ACC112 (cell line): ENCODE results near the gene PCNX2.
A peak's percentile ranks its signal among the peaks of the same experiment; 100 is the strongest.

Experiments used
- H2AFZ ChIP-seq: fragments of 200-600 bp; sonication (generic); one replicate; pipeline ENCODE4 v1.6.0; 2017; ENCODE audit warnings: antibody characterized with exemption, low read length; ENCODE audit not compliant: unreplicated experiment
- H3K27ac ChIP-seq: fragments of 200-600 bp; sonication (generic); 2 replicates; pipeline ENCODE4 v1.5.1; 2014; ENCODE audit warnings: low read depth, mild to moderate bottlenecking, antibody characterized with exemption, low read length, moderate library complexity
- H3K27me3 ChIP-seq: fragments of 200-600 bp; sonication (generic); 2 replicates; pipeline ENCODE4 v1.6.1; 2014; ENCODE audit warnings: mild to moderate bottlenecking, antibody characterized with exemption, low read length, moderate library complexity, mixed read lengths; ENCODE audit not compliant: insufficient read depth
- H3K36me3 ChIP-seq: fragments of 200-600 bp; sonication (generic); 2 replicates; pipeline ENCODE4 v1.6.1; 2016; ENCODE audit warnings: mild to moderate bottlenecking, antibody characterized with exemption, low read length, moderate library complexity, mixed read lengths; ENCODE audit not compliant: insufficient read depth
- H3K4me1 ChIP-seq: fragments of 200-600 bp; sonication (generic); one replicate; pipeline ENCODE4 v1.6.1; 2016; ENCODE audit warnings: low read length, mixed read lengths; ENCODE audit not compliant: insufficient read depth, unreplicated experiment, control insufficient read depth
- H3K4me3 ChIP-seq: fragments of 200-600 bp; sonication (generic); 2 replicates; pipeline ENCODE4 v1.5.1; 2014; ENCODE audit warnings: mild to moderate bottlenecking, low read depth, low read length
- H3K79me2 ChIP-seq: fragments of 200-600 bp; sonication (generic); one replicate; pipeline ENCODE4 v1.6.0; 2016; ENCODE audit warnings: low read length; ENCODE audit not compliant: control insufficient read depth, unreplicated experiment, insufficient read depth

Gene PCNX2

GRCh38 chr1:233241759-233242158 is 53.8 kb downstream of the PCNX2 start:
- H3K27ac ChIP-seq, result no peak overlapping the region
- peaks cover 11% of the 10 kb centered on the region for H3K4me1 ChIP-seq
- no peaks in the 10 kb centered on the region for H3K79me2 ChIP-seq
- H3K36me3 ChIP-seq, result 0 out of 2 replicates have a peak, but pooled peaks cover under 1% of the 10 kb centered on the region
- H3K27me3 ChIP-seq, result no peaks in the 10 kb centered on the region
- no peak overlapping the region for H2AFZ ChIP-seq
- no peak overlapping the region for H3K4me3 ChIP-seq

- Histone ChIP-seq H3K4me3 (peak overlapping the region; percentile 4; the same call in 1 of the 2 replicates), H3K4me1 (peaks cover 11% of the 10 kb centered on the region), H3K79me2 (no peaks in the 10 kb centered on the region), H3K27ac (no peak overlapping the region), H3K27me3 (no peaks in the 10 kb centered on the region), H3K36me3 (peaks cover 7% of the 10 kb centered on the region; the same call in 1 of the 2 replicates), H2AFZ (peak overlapping the region; percentile 95)
These were observed 54.5 kb downstream of the PCNX2 start for GRCh38 chr1:233240829-233241682.

GRCh38 chr1:233240371-233240770 is 55.2 kb downstream of the PCNX2 start:
- H3K27ac ChIP-seq, result no peak overlapping the region

GRCh38 chr1:233238884-233239431 is 56.6 kb downstream of the PCNX2 start:
- no peak overlapping the region for H3K27ac ChIP-seq
- peaks cover 9% of the 10 kb centered on the region; the same call in 1 of the 2 replicates for H3K36me3 ChIP-seq
- H3K4me1 ChIP-seq, result peaks cover 11% of the 10 kb centered on the region
- H3K27me3 ChIP-seq, result no peaks in the 10 kb centered on the region
- H3K4me3 ChIP-seq, result no peak overlapping the region
- H3K79me2 ChIP-seq, result no peaks in the 10 kb centered on the region
- no peak overlapping the region for H2AFZ ChIP-seq

More at GRCh38 chr1:233240371-233240770, 55.2 kb downstream of the PCNX2 start:
- no peaks in the 10 kb centered on the region for H3K27me3 ChIP-seq
- no peak overlapping the region for H3K4me3 ChIP-seq
- H2AFZ ChIP-seq, result no peak overlapping the region
- H3K4me1 ChIP-seq, result peaks cover 11% of the 10 kb centered on the region
- H3K79me2 ChIP-seq, result no peaks in the 10 kb centered on the region
- peaks cover 9% of the 10 kb centered on the region; the same call in 1 of the 2 replicates for H3K36me3 ChIP-seq

GRCh38 chr1:233237647-233238046 is 57.9 kb downstream of the PCNX2 start:
- H3K79me2 ChIP-seq, result no peaks in the 10 kb centered on the region
- H3K36me3 ChIP-seq, result peaks cover 9% of the 10 kb centered on the region; the same call in 1 of the 2 replicates

GRCh38 chr1:233233508-233234040 is 62.0 kb downstream of the PCNX2 start:
- Histone ChIP-seq H3K36me3 (peaks cover 9% of the 10 kb centered on the region; the same call in 1 of the 2 replicates), H3K4me1 (no peaks in the 10 kb centered on the region), H3K4me3 (no peak overlapping the region)

More at GRCh38 chr1:233237647-233238046, 57.9 kb downstream of the PCNX2 start:
- Histone ChIP-seq H3K27me3 (no peaks in the 10 kb centered on the region), H3K4me3 (no peak overlapping the region), H2AFZ (no peak overlapping the region), H3K4me1 (peaks cover 11% of the 10 kb centered on the region), H3K27ac (no peak overlapping the region)

GRCh38 chr1:233230011-233230410 is 65.5 kb downstream of the PCNX2 start:
- no peaks in the 10 kb centered on the region for H3K27me3 ChIP-seq
- H2AFZ ChIP-seq, result no peak overlapping the region
- no peaks in the 10 kb centered on the region for H3K4me1 ChIP-seq
- H3K36me3 ChIP-seq, result no peaks in the 10 kb centered on the region; the same call in 1 of the 2 replicates
- no peaks in the 10 kb centered on the region for H3K79me2 ChIP-seq
- no peak overlapping the region for H3K4me3 ChIP-seq
- no peak overlapping the region for H3K27ac ChIP-seq

More at GRCh38 chr1:233233508-233234040, 62.0 kb downstream of the PCNX2 start:
- Histone ChIP-seq H3K79me2 (no peaks in the 10 kb centered on the region), H3K27me3 (no peaks in the 10 kb centered on the region), H2AFZ (no peak overlapping the region), H3K27ac (no peak overlapping the region)

GRCh38 chr1:233229288-233229687 is 66.2 kb downstream of the PCNX2 start:
- Histone ChIP-seq H3K4me3 (no peak overlapping the region), H3K4me1 (no peaks in the 10 kb centered on the region), H3K36me3 (no peaks in the 10 kb centered on the region; the same call in 1 of the 2 replicates), H3K27ac (no peak overlapping the region), H3K79me2 (no peaks in the 10 kb centered on the region), H3K27me3 (no peaks in the 10 kb centered on the region), H2AFZ (no peak overlapping the region)

GRCh38 chr1:233227930-233228465 is 67.5 kb downstream of the PCNX2 start:
- Histone ChIP-seq H3K36me3 (no peaks in the 10 kb centered on the region; the same call in 1 of the 2 replicates), H3K27me3 (no peaks in the 10 kb centered on the region), H2AFZ (no peak overlapping the region), H3K4me1 (no peaks in the 10 kb centered on the region), H3K27ac (no peak overlapping the region), H3K79me2 (no peaks in the 10 kb centered on the region), H3K4me3 (no peak overlapping the region)

- no peaks in the 10 kb centered on the region for H3K4me1 ChIP-seq
- peaks cover 15% of the 10 kb centered on the region; the same call in 1 of the 2 replicates for H3K36me3 ChIP-seq
- H2AFZ ChIP-seq, result no peak overlapping the region
- H3K4me3 ChIP-seq, result no peak overlapping the region
- no peak overlapping the region for H3K27ac ChIP-seq
- no peaks in the 10 kb centered on the region for H3K79me2 ChIP-seq
- H3K27me3 ChIP-seq, result no peaks in the 10 kb centered on the region
These were observed 71.2 kb downstream of the PCNX2 start for GRCh38 chr1:233224311-233224710.
